ENCODE measurements around the gene CDK2. TPM values are rescaled to one million over a fixed set of nuclear protein-coding genes. Genes with fewer than 3 reads are reported as not detected.
A peak's percentile ranks its signal among the peaks of the same experiment; 100 is the strongest.
"Not testable (repeated sequence)": the region's sequence is repeated elsewhere in the genome, so short reads cannot be mapped to it uniquely, and the experiment has no call there.

CDK2 gene
- total RNA-seq, 1 experiment from 2014 or later: 76.4 TPM

DNA sequence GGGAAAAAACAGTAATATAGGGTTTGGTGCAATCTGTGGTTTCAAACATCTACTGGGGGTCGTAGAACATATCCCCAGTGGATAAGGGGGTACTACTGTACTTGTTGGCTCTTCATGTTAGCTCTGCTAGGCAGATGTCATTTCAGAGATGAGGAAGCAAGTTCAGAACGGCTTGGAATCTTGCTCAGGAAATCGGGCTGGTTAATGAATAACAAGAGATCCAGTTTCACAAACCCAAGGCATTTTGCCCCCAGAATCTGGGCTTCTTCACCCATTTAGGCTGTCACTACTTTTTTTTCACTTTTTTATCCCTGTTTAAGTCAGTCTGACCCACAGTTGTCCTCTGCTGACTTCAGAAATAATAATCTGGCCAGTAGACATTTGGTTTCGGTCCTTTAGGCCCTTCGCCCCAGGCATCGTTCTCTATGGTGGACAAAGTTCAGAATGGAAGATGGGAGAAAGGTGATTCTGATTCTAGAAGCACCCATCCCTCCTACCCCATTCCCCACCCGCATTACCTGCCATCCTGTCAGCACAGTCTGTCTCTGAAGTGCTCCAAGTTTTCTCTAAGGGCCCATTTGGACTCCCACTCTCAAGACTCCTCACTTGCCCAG lies 35.0 kb downstream of the CDK2 start:
- Mint-ChIP-seq H3K4me1 (ENCODE audit: low read depth, unreplicated experiment) (peaks cover 24% of the 10 kb centered on the region), H3K4me3 (ENCODE audit: low read depth, unreplicated experiment) (no peak overlapping the region), H3K9me3 (ENCODE audit: low read depth, unreplicated experiment) (no peaks in the 10 kb centered on the region), H3K36me3 (ENCODE audit: insufficient read depth, unreplicated experiment) (peaks cover 26% of the 10 kb centered on the region), H3K27me3 (ENCODE audit: unreplicated experiment) (no peaks in the 10 kb centered on the region), H3K27ac (ENCODE audit: unreplicated experiment) (peak overlapping the region; percentile 33)
- no peak for DNase-seq
- CTCF ChIA-PET: no interaction called here
- TF ChIP-seq, protein P1, sequence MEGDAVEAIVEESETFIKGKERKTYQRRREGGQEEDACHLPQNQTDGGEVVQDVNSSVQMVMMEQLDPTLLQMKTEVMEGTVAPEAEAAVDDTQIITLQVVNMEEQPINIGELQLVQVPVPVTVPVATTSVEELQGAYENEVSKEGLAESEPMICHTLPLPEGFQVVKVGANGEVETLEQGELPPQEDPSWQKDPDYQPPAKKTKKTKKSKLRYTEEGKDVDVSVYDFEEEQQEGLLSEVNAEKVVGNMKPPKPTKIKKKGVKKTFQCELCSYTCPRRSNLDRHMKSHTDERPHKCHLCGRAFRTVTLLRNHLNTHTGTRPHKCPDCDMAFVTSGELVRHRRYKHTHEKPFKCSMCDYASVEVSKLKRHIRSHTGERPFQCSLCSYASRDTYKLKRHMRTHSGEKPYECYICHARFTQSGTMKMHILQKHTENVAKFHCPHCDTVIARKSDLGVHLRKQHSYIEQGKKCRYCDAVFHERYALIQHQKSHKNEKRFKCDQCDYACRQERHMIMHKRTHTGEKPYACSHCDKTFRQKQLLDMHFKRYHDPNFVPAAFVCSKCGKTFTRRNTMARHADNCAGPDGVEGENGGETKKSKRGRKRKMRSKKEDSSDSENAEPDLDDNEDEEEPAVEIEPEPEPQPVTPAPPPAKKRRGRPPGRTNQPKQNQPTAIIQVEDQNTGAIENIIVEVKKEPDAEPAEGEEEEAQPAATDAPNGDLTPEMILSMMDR (IDR thresholded peaks at IDR 0.05; ENCODE audit: unreplicated experiment): no peak
- intact Hi-C loops (cut with micrococcal nuclease; ENCODE audit: unreplicated experiment): no loop called here
- BruUV-seq (replicated peaks): no TSS peak

DNA sequence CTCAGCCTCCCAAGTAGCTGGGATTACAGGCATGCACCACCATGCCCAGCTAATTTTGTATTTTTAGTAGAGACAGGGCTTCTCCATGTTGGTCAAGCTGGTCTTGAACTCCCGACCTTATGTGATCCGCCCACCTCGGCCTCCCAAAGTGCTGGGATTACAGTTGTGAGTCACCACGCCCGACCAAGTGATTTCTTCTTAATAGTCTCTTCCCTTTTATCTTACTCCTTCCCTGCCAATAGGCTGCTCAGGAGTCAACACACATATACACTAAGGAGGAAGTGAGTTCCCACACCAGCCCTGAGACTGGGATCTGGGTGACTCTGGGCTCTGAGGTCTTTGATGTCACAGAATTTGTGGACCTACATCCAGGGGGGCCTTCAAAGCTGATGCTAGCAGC lies 36.7 kb downstream of the CDK2 start:
- CTCF ChIA-PET: interaction anchor here (0.7 to 1.3 kb wide), 3 partner anchors 26 to 77 kb away, joined by 5 to 11 read pairs (median 5); partner anchors contain the start of gene RAB5B
- not testable (repeated sequence) for BruUV-seq (replicated peaks)

DNA sequence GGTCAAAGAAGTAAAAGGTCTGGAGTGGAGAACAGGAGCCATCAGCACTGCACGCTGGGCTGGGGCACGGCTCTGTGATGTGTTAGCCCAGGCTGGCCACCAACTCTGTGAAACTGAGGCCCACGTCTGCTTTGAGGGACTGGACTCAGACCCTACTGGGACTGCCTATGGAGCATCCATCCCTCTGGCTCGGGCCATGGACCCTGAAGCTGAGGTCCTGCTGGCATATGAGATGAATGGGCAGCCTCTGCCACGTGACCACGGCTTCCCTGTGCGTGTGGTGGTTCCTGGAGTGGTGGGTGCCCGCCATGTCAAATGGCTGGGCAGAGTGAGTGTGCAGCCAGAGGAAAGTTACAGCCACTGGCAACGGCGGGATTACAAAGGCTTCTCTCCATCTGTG lies 37.6 kb downstream of the CDK2 start:
- Mint-ChIP-seq H3K4me1 (ENCODE audit: low read depth, unreplicated experiment) (peaks cover 31% of the 10 kb centered on the region), H3K27ac (ENCODE audit: unreplicated experiment) (no peak overlapping the region), H3K9me3 (ENCODE audit: low read depth, unreplicated experiment) (no peaks in the 10 kb centered on the region), H3K36me3 (ENCODE audit: insufficient read depth, unreplicated experiment) (peaks cover 32% of the 10 kb centered on the region), H3K4me3 (ENCODE audit: low read depth, unreplicated experiment) (no peak overlapping the region), H3K27me3 (ENCODE audit: unreplicated experiment) (no peaks in the 10 kb centered on the region)
- BruUV-seq (replicated peaks): no TSS peak
- intact Hi-C loops (cut with micrococcal nuclease; ENCODE audit: unreplicated experiment): no loop called here
- TF ChIP-seq, protein P1 (IDR thresholded peaks at IDR 0.05; ENCODE audit: unreplicated experiment): no peak
- CTCF ChIA-PET: no interaction called here
- DNase-seq: no peak

More for the DNA sequence above, 36.7 kb downstream of the CDK2 start:
- peaks cover 27% of the 10 kb centered on the region for H3K36me3 Mint-ChIP-seq (ENCODE audit: insufficient read depth, unreplicated experiment)
- H3K9me3 Mint-ChIP-seq (ENCODE audit: low read depth, unreplicated experiment); H3K4me3 Mint-ChIP-seq (ENCODE audit: low read depth, unreplicated experiment); H3K27ac Mint-ChIP-seq (ENCODE audit: unreplicated experiment); DNase-seq; H3K27me3 Mint-ChIP-seq (ENCODE audit: unreplicated experiment); intact Hi-C loops (cut with micrococcal nuclease; ENCODE audit: unreplicated experiment): not testable (repeated sequence)
- H3K4me1 Mint-ChIP-seq (ENCODE audit: low read depth, unreplicated experiment): peaks cover 31% of the 10 kb centered on the region

DNA sequence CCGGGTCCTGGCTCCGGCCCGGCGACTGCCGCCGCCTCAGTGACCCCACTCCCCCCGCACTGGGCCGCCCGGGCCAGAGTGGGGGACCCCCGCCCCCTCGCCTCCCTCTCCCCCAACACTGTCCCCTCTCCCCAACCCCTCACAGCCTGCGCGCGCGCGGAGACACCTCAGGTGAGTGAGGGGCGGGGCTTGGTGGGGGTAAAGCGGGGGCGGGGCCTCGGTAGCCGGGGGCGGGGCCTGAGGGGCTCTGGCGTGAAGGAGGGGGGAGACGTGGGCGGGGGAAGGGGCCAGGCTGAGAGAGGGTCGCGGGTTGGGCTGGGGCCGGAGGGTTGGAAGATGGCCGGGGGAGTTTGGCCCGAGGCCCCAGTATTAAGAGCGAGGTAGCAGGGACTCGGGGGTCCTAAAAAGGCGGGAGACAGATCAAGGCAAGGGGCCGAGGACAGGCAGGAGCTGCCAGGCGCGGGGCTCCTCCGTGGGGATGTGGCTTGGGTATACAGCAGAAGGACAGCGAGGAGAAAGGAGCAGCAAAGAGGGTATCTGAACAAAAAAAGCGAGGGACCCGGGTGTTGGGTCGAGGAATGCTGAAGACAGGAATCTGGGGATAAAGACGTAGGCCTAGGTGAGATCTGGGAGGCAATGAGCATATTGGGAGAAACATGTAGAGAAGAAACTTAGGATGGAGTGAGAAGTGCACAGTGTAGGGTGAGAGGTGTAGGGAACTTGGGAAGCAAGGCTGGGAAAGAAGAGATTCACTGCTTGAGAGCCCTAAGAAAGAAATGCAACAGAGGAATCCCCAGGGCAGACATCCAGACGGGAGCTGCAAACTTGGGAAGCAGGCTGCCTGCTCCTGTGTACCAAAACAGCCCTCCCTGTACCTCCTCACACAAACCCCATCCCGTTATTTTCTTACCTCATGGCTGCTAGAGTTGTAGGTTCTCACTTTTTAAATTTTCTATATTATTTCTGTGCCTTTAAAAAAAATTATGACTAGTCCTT lies 41.2 kb downstream of the CDK2 start:
- TF ChIP-seq, protein P1 (IDR thresholded peaks at IDR 0.05; ENCODE audit: unreplicated experiment): no peak
- DNase-seq: peak; percentile 76
- CTCF ChIA-PET: interaction anchor here (0.6 to 2.8 kb wide), 10 partner anchors 9 to 537 kb away, joined by 3 to 20 read pairs (median 6); partner anchors contain the start of genes PA2G4 and SUOX
- H3K4me1 Mint-ChIP-seq (ENCODE audit: low read depth, unreplicated experiment): peaks cover 16% of the 10 kb centered on the region
- H3K9me3 Mint-ChIP-seq (ENCODE audit: low read depth, unreplicated experiment): no peaks in the 10 kb centered on the region
- BruUV-seq (replicated peaks): no TSS peak
- intact Hi-C loops (cut with micrococcal nuclease; ENCODE audit: unreplicated experiment): no loop called here
- H3K27ac Mint-ChIP-seq (ENCODE audit: unreplicated experiment): peak overlapping the region; percentile 30
- H3K4me3 Mint-ChIP-seq (ENCODE audit: low read depth, unreplicated experiment): peak overlapping the region; percentile 78
- H3K27me3 Mint-ChIP-seq (ENCODE audit: unreplicated experiment): no peaks in the 10 kb centered on the region
- H3K36me3 Mint-ChIP-seq (ENCODE audit: insufficient read depth, unreplicated experiment): peaks cover 28% of the 10 kb centered on the region
